ENCODE measurements around the gene MRPL10.

GRCh38 chr17:47871048-47871447, 39.7 kb upstream of the MRPL10 start:
- TF ChIP-seq CTCF (IDR thresholded peaks at IDR 0.05): no peak
- no peak for TF ChIP-seq POLR2AphosphoS5 (IDR thresholded peaks at IDR 0.05)
